B cell (primary cell): ENCODE results near the gene FSIP1.

Source experiments
- EZH2 ChIP-seq: IDR thresholded peaks from 2 replicates; pipeline ENCODE4 v1.6.1; 2012; ENCODE audit warnings: borderline replicate concordance, low read depth, mild to moderate bottlenecking, moderate library complexity, low read length; ENCODE audit not compliant: insufficient read depth, poor library complexity, severe bottlenecking
- TF ChIP-seq, protein P1 (sequence below): fragments of 200-600 bp; IDR thresholded peaks from one replicate; pipeline ENCODE4 v1.8.0; 2022; ENCODE audit warnings: antibody characterized with exemption, mild to moderate bottlenecking

DNA sequence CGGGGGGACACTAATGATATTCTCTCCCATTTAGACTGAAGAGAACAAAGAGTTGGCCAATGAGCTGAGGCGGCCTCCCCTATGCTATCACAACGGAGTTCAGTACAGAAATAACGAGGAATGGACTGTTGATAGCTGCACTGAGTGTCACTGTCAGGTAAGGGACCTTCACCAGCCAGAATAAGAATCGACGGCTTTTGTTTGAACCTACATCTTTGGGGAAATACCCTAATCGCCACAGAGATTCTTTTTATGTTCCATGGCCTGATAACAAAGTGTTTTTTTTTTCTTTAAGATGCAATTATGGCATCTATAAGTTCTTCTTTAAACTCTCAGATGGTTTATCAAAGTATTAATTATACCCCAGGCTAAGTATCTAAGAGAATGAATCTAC lies 198.4 kb downstream of the FSIP1 start:
- TF ChIP-seq, protein P1, sequence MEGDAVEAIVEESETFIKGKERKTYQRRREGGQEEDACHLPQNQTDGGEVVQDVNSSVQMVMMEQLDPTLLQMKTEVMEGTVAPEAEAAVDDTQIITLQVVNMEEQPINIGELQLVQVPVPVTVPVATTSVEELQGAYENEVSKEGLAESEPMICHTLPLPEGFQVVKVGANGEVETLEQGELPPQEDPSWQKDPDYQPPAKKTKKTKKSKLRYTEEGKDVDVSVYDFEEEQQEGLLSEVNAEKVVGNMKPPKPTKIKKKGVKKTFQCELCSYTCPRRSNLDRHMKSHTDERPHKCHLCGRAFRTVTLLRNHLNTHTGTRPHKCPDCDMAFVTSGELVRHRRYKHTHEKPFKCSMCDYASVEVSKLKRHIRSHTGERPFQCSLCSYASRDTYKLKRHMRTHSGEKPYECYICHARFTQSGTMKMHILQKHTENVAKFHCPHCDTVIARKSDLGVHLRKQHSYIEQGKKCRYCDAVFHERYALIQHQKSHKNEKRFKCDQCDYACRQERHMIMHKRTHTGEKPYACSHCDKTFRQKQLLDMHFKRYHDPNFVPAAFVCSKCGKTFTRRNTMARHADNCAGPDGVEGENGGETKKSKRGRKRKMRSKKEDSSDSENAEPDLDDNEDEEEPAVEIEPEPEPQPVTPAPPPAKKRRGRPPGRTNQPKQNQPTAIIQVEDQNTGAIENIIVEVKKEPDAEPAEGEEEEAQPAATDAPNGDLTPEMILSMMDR: no peak
- no peak for TF ChIP-seq EZH2
